ENCODE data around the gene SEZ6L2. TPM values are rescaled to one million over a fixed set of nuclear protein-coding genes. Genes with fewer than 3 reads are reported as not detected.
"Not testable (repeated sequence)": the region's sequence is repeated elsewhere in the genome, so short reads cannot be mapped to it uniquely, and the experiment has no call there.

The SEZ6L2 gene
- total RNA-seq, 4 donors from 2014 or later, result 1.7 to 14.2 (median 10.6) TPM

- Histone ChIP-seq H3K27me3 (no peaks in the 10 kb centered on the region), H3K4me1 (peaks cover 0 to 12% (median 0%) of the 10 kb centered on the region in 4 donors), H3K36me3 (peaks cover 0 to 88% (median 0%) of the 10 kb centered on the region in 3 donors), H3K9me3 (no peaks in the 10 kb centered on the region), H3K27ac (no peak overlapping the region), H3K4me3 (no peak overlapping the region)
- DNase-seq, result no peak
- no peak for TF ChIP-seq POLR2A (IDR thresholded peaks at IDR 0.05)
These were observed 65.3 kb downstream of the SEZ6L2 start for GRCh38 chr16:29834079-29834478.

- not testable (repeated sequence) for H3K27ac ChIP-seq, H3K9me3 ChIP-seq
- H3K36me3 ChIP-seq, result peaks cover 0 to 80% (median 0%) of the 10 kb centered on the region in 3 donors
These were observed 66.1 kb downstream of the SEZ6L2 start for GRCh38 chr16:29833219-29833618.

GRCh38 chr16:29831490-29831889 is 67.9 kb downstream of the SEZ6L2 start:
- Histone ChIP-seq H3K27ac (no peak overlapping the region), H3K4me1 (peaks cover 0 to 32% (median 8%) of the 10 kb centered on the region in 4 donors), H3K36me3 (peaks cover 0 to 63% (median 0%) of the 10 kb centered on the region in 3 donors), H3K9me3 (no peaks in the 10 kb centered on the region), H3K4me3 (no peak overlapping the region), H3K27me3 (no peaks in the 10 kb centered on the region)
- DNase-seq, result no peak
- TF ChIP-seq POLR2A (IDR thresholded peaks at IDR 0.05) (no peak), CTCF (IDR thresholded peaks at IDR 0.05) (no peak)

More at GRCh38 chr16:29833219-29833618, 66.1 kb downstream of the SEZ6L2 start:
- not testable (repeated sequence) for H3K27me3 ChIP-seq, DNase-seq, H3K4me3 ChIP-seq
- H3K4me1 ChIP-seq, result peaks cover 0 to 15% (median 2%) of the 10 kb centered on the region in 4 donors

GRCh38 chr16:29830774-29831173 is 68.6 kb downstream of the SEZ6L2 start:
- TF ChIP-seq POLR2A (IDR thresholded peaks at IDR 0.05) (no peak), CTCF (IDR thresholded peaks at IDR 0.05) (no peak)

GRCh38 chr16:29826342-29826695 is 73.0 kb downstream of the SEZ6L2 start:
- H3K4me3 ChIP-seq, result peak overlapping the region in 1 of 4 donors; percentile 1
- peaks cover 0 to 13% (median 0%) of the 10 kb centered on the region in 3 donors for H3K36me3 ChIP-seq
- peaks cover 8 to 79% (median 37%) of the 10 kb centered on the region in 4 donors for H3K4me1 ChIP-seq
- H3K27ac ChIP-seq, result peak overlapping the region; percentile 68 to 95 (median 91)
- H3K9me3 ChIP-seq, result no peaks in the 10 kb centered on the region
- TF ChIP-seq CTCF (IDR thresholded peaks at IDR 0.05) (no peak), POLR2A (IDR thresholded peaks at IDR 0.05) (peak in 1 of 2 donors; percentile 12)
- DNase-seq, result no peak
- no peaks in the 10 kb centered on the region for H3K27me3 ChIP-seq

More at GRCh38 chr16:29830774-29831173, 68.6 kb downstream of the SEZ6L2 start:
- Histone ChIP-seq H3K27me3 (no peaks in the 10 kb centered on the region), H3K9me3 (no peaks in the 10 kb centered on the region), H3K36me3 (peaks cover 0 to 55% (median 0%) of the 10 kb centered on the region in 3 donors), H3K27ac (peak overlapping the region in 2 of 4 donors; percentile 63 to 86), H3K4me3 (no peak overlapping the region), H3K4me1 (peaks cover 0 to 39% (median 13%) of the 10 kb centered on the region in 4 donors)
- no peak for DNase-seq

GRCh38 chr16:29825145-29826044 is 74.0 kb downstream of the SEZ6L2 start:
- Histone ChIP-seq H3K27ac (peak overlapping the region; percentile 68 to 95 (median 91)), H3K27me3 (no peaks in the 10 kb centered on the region), H3K4me3 (peak overlapping the region in 3 of 4 donors; percentile 1 to 41 (median 2)), H3K36me3 (peaks cover 0 to 4% (median 0%) of the 10 kb centered on the region in 3 donors), H3K9me3 (no peaks in the 10 kb centered on the region), H3K4me1 (peaks cover 8 to 79% (median 39%) of the 10 kb centered on the region in 4 donors)
- peak in 1 of 3 donors; percentile 74 for DNase-seq
- TF ChIP-seq CTCF (IDR thresholded peaks at IDR 0.05), result no peak
- TF ChIP-seq POLR2A (IDR thresholded peaks at IDR 0.05), result peak; percentile 49 to 66

Measured in Peyer's patch (tissue), 4 donors.